Frontal cortex (tissue), 4 donors: Measurements from ENCODE around the gene OR10V1. TPM values are rescaled to one million over a fixed set of nuclear protein-coding genes. Genes with fewer than 3 reads are reported as not detected.

Source experiments
- DNase-seq, 2 donors: peaks; one replicate each; pipeline ENCODE4 v3.0.0; 2012; ENCODE audit warnings: low spot score in 2 of 2
- FAIRE-seq: peaks from 2 replicates; lab custom pipeline; 2012; peaks lifted over from hg19 to GRCh38; lab: Jason Lieb, UNC
- total RNA-seq: library from RNA; depleted of rRNA; stranded (reverse); fragments of >200 nt; gene quantifications from one replicate; pipeline ENCODE4 v1.2.3, GENCODE V29; 2014
- donor health status: control.
- donor health status: control.
- donor health status: control.

Gene OR10V1
- total RNA-seq, result not detected

DNA sequence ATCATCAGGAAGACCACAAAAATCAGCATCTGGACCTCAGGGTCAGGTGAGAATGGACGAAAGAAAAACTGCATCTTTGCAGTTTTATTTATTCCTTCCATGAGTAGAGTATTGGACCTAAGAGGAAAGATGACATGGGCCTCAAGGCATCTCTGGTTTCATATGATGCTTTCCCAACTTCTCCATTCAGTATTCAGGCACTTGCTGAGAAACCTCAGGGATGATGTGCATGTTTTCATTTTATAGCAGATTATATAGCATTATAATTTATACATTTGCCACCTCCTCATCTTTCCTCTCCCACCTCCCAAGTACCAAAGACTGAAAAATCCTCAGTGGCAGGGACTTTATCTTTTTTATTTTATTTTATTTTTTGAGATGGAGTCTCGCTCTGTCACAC, at the start of gene OR10V1:
TSS of gene OR10V1 (minus strand) at position 101 of the 400 bp plus-strand sequence. CDS start at position 101, 0 bp downstream.
- FAIRE-seq (no peak), DNase-seq (no peak)

GRCh38 chr11:59761993-59762392, 48.3 kb upstream of the OR10V1 start:
- no peak for FAIRE-seq
- no peak for DNase-seq

DNA sequence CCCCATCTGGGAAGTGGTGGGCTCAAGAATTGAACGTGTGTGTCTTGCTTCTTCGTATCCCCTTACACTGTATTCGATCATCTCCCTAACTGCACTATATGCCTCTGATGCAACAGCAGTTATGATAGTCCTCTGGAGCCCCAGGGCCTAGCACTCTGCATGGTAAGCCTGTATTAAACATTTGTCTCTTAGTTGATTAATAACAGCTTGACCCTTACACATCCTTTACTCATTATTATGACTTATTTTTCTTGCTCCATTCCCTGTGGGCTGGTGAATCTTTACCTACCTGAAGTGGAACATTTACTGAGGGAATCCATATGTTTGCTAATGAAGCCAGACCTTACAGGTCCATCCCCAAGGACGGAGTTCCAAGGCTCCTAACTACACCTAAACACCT, 47.1 kb upstream of the OR10V1 start:
- FAIRE-seq (no peak), DNase-seq (no peak)

- DNase-seq (no peak), FAIRE-seq (no peak)
Measured at GRCh38 chr11:59759900-59760299, 46.3 kb upstream of the OR10V1 start.

DNA sequence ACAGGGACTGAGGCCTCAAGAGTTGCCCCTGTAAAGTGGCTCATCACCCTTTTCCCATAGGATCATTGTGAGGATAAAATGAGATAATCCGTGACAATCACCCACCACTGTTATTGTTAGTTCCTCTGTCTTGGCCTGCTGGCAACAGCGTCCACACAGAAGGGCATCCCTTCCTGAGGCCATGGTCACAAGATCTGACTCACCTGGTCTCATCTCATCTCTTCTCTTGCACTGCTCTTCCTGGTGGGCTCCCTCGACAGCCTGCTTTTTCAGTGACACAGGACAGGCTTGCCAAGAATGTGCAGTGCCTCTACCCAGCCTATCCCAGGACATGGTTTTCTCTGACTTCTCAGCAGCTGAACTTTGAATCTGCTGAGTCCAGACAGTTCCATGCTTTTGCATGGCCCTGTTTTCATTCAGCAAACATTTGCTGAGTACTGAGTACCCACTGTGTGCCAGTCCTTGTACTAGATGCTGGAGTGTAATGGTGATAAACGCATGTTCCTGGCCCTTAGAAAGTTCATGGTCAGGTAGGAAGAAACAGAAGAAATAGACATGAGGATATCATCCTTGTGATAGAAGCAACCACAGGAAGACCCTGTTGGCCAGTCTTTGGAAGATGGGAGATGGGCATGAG, 44.9 kb upstream of the OR10V1 start:
- FAIRE-seq (no peak), DNase-seq (no peak)

- no peak for DNase-seq
- FAIRE-seq, result no peak
Measured at GRCh38 chr11:59756845-59757244, 43.2 kb upstream of the OR10V1 start.

DNA sequence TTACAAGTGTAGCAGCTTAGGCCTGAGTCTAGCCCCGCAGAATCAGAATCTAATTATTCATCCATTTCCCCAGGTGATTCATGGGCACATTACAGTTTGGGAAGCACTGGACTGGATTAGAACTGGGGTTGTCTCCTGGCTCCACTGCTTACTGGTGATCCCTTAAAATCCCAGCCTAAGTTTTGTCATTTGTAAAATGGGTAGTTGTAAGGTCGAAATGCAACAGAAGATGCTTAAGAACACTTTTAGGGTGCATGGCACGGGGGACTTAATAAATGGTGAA, 42.9 kb upstream of the OR10V1 start:
- DNase-seq (no peak), FAIRE-seq (no peak)

GRCh38 chr11:59755701-59756557, 42.3 kb upstream of the OR10V1 start:
- DNase-seq (peak; percentile 61 to 77), FAIRE-seq (no peak)

- FAIRE-seq, result no peak
- DNase-seq, result peak; percentile 68 to 71
Measured at GRCh38 chr11:59754859-59755700, 41.4 kb upstream of the OR10V1 start, which contains the start of gene STX3. STX3 (plus strand) TSS chr11:59755376; CDS start chr11:59755606, 230 bp downstream.

DNA sequence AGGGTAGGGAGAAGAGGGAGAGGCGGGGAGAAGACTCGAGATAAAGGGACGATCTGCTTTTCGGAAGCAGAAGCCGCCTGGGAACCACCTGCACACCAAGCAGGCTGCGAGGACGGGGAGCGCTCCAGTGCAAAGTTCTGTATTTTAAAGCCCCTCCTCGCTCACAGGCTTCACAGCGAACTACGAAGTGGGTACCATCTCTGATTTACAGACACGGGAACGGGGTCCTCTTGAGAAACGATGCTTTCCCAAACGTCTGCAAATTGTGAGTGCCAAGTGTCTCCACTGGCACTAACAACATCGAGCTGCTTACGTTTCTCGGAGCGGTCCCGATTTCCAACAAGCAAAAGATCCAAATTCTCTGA, 40.8 kb upstream of the OR10V1 start:
- DNase-seq (no peak), FAIRE-seq (no peak)

DNA sequence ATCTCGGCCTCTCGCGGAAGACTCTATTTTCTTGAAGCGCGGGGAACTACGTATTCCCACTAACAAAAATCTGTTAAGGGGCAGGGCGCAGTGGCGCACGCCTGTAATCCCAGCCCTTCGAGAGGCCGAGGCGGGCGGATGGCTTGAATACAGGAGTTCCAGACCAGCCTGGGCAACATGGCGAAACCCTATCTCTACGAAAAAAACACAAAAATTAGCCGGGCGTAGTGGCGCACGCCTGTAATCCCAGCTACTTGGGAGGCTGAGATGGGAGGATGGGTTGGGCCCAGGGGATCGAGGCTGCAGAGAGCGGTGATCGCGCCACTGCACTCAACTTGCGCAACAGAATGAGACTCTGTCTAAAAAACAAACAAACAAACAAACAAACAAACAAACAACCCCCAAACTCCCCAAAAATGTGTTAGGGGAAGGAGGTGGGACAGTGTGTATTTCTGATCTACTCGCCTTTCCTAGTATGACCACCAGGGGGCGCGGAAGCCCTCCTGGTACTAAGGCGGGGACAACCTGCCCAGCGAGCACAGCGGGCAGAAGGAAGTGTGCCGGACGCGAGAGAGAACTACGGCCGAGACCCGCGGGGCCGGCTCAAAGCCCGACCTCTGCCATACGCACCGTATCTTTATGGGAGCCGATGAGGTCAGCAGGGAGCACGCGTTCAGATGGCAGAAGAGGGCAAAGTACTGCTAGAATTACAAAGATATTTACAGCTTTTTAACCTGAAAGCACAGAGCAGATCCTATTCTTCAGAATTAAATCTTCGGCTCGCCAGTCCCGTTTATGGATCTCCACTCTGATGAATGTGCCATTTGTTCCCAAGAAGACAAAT, 40.2 kb upstream of the OR10V1 start:
- DNase-seq (peak; percentile 83 to 85), FAIRE-seq (no peak)

GRCh38 chr11:59746111-59746510, 32.5 kb upstream of the OR10V1 start:
- FAIRE-seq (no peak), DNase-seq (no peak)

DNA sequence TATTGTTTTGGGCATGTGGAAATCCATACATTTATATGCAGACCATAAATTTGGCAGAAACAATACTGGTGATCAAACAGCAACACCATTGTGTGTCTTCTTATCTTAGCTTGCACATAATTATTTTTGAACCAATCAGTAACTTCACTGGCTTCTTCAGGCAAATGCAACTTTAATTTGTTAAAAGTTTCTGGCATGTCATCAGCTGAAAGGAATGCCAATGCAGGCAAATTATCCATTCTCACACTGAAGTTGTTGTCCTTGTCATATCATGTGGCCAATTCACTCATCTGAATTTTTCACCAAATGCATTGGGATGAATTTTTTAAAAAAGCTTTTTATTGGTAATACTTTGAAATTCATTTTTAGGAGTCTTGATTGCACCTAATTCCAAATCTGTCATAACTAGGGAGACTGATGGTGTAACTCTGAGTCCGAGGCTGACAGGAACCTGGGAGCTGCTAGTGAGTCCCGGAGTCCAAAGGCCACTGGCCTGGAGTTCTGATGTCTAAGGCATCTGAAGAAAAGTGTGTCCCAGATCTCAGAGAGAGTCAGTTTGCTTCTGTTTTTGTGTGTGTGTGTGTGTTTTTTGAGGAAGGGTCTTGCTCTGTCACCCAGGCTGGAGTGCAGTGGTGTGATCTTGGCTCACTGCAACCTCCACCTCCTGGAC, 17.4 kb upstream of the OR10V1 start:
- FAIRE-seq (no peak), DNase-seq (no peak)

- DNase-seq (no peak), FAIRE-seq (no peak)
Measured at GRCh38 chr11:59729834-59730233, 16.2 kb upstream of the OR10V1 start.

DNA sequence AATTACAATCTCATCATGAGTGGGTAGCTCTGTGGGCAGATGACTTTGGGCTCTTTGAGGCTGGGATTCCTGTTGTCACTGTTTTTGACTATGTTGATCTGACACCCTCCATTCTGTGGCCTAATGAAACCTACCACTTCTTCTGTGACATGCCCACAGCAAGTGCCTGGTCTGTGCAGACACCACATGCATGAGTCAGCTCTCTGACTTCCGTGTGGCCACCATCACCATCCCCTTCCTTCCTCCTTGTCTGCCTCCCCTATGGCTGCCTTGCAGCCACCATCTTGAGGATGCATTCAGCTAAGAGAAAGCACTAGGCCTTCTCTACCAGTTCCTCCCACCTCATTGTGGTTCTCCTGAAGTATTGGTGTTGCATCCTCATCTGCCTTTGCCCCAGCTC, 15.3 kb upstream of the OR10V1 start:
- no peak for DNase-seq
- no peak for FAIRE-seq

GRCh38 chr11:59728154-59728553, 14.5 kb upstream of the OR10V1 start:
- DNase-seq, result no peak
- FAIRE-seq, result no peak

- DNase-seq (no peak), FAIRE-seq (no peak)
Measured at GRCh38 chr11:59727426-59727825, 13.8 kb upstream of the OR10V1 start.

GRCh38 chr11:59724066-59724465, 10.4 kb upstream of the OR10V1 start:
- FAIRE-seq (no peak), DNase-seq (no peak)

- DNase-seq, result peak in 1 of 2 donors; percentile 18
- FAIRE-seq, result no peak
Measured at GRCh38 chr11:59719556-59719955, 5.9 kb upstream of the OR10V1 start.
